Neural progenitor cell (in vitro differentiated cells): ENCODE data around the gene IL1RL1. TPM values are rescaled to one million over a fixed set of nuclear protein-coding genes. Genes with fewer than 3 reads are reported as not detected.

ENCODE experiments used
- DNase-seq: peaks from one replicate; pipeline ENCODE4 v3.0.0-alpha.2; 2016; ENCODE audit warnings: low spot score
- H2AFZ ChIP-seq: fragments of 200-600 bp; sonication (generic); replicated peaks from 2 replicates; pipeline ENCODE4 v1.6.1; 2016; ENCODE audit warnings: antibody characterized with exemption
- H3F3A ChIP-seq: fragments of 200-600 bp; sonication (generic); 2 replicates; pipeline ENCODE4 v1.6.1; 2016; ENCODE audit warnings: antibody characterized with exemption, low read depth
- H3K27ac ChIP-seq: fragments of 200-600 bp; sonication (generic); 2 replicates; pipeline ENCODE4 v1.5.1; 2016; ENCODE audit warnings: mild to moderate bottlenecking
- H3K27me3 ChIP-seq: fragments of 200-600 bp; sonication (generic); 2 replicates; pipeline ENCODE4 v1.6.1; 2016; ENCODE audit warnings: mild to moderate bottlenecking, moderate library complexity
- H3K36me3 ChIP-seq: fragments of 200-600 bp; sonication (generic); 2 replicates; pipeline ENCODE4 v1.5.1; 2016
- H3K4me1 ChIP-seq: fragments of 200-600 bp; sonication (generic); 2 replicates; pipeline ENCODE4 v1.6.1; 2016; ENCODE audit warnings: mixed run types
- H3K4me2 ChIP-seq: fragments of 200-600 bp; sonication (generic); 2 replicates; pipeline ENCODE4 v1.6.1; 2016
- H3K4me3 ChIP-seq: fragments of 200-600 bp; sonication (generic); 2 replicates; pipeline ENCODE4 v1.5.1; 2016
- H3K79me2 ChIP-seq: fragments of 200-600 bp; sonication (generic); 2 replicates; pipeline ENCODE4 v1.6.1; 2016; ENCODE audit warnings: low read depth
- H3K9ac ChIP-seq: fragments of 200-600 bp; sonication (generic); 2 replicates; pipeline ENCODE4 v1.6.1; 2016
- H3K9me3 ChIP-seq: fragments of 200-600 bp; sonication (generic); 2 replicates; pipeline ENCODE4 v1.5.1; 2016; ENCODE audit warnings: low read depth
- H4K20me1 ChIP-seq: fragments of 200-600 bp; sonication (generic); 2 replicates; pipeline ENCODE4 v1.6.1; 2016; ENCODE audit warnings: low read depth
- H3K27ac Mint-ChIP-seq: 3 replicates; pipeline ENCODE4 v1.8.0; 2021; ENCODE audit warnings: mixed read lengths
- H3K27me3 Mint-ChIP-seq: 2 replicates; pipeline ENCODE4 v1.8.0; 2022; ENCODE audit warnings: low read depth, mild to moderate bottlenecking, inconsistent platforms, moderate library complexity, mixed read lengths; ENCODE audit not compliant: insufficient read depth
- H3K36me3 Mint-ChIP-seq: 3 replicates; pipeline ENCODE4 v1.8.0; 2021; ENCODE audit warnings: mixed read lengths
- H3K4me1 Mint-ChIP-seq: 3 replicates; pipeline ENCODE4 v1.8.0; 2021; ENCODE audit warnings: mixed read lengths
- H3K4me3 Mint-ChIP-seq: 3 replicates; pipeline ENCODE4 v1.8.0; 2021; ENCODE audit warnings: mild to moderate bottlenecking, moderate library complexity, mixed read lengths
- H3K9me3 Mint-ChIP-seq: 3 replicates; pipeline ENCODE4 v1.8.0; 2020; ENCODE audit warnings: mixed read lengths
- EZH2 ChIP-seq: fragments of 200-600 bp; sonication (generic); IDR thresholded peaks from 2 replicates; pipeline ENCODE4 v1.6.1; 2017; ENCODE audit warnings: antibody characterized with exemption, mild to moderate bottlenecking, moderate library complexity
- EZH2phosphoT487 ChIP-seq: fragments of 200-600 bp; sonication (generic); IDR thresholded peaks from 2 replicates; pipeline ENCODE4 v1.6.1; 2017; ENCODE audit warnings: antibody characterized with exemption
- total RNA-seq: library from RNA; depleted of rRNA; stranded (reverse); fragments of >200 nt; gene quantifications from 2 replicates; pipeline ENCODE4 v1.2.3, GENCODE V29; 2015; ENCODE audit warnings: low replicate concordance
- TF ChIP-seq, protein P1 (sequence below): fragments of 200-600 bp; sonication (generic); IDR thresholded peaks from 2 replicates; pipeline ENCODE4 v1.5.1; 2017; ENCODE audit warnings: antibody characterized with exemption, mild to moderate bottlenecking

IL1RL1 gene
- total RNA-seq, 1 donor from 2014 or later: not detected

DNA sequence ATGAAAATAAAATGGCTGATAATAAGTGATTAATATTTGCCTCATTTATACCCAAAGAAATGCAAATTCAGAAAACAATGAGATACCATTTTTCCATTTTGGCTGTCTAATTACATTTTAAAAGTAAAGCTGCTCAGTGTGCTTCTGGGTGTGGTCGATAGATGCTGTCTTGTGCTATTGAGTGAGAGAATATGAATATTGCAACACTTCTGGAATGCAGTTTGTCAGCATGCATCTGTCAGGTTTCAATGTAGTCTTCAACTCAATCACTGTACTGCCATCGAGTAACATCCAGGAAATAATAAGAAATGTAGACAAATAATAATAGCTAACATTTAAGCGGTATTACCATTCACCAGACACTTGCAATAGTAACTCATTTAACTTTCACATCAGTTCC is 48.2 kb downstream of the IL1RL1 start:
- Mint-ChIP-seq H3K4me1 (peaks cover 2% of the 10 kb centered on the region), H3K4me3 (no peak overlapping the region), H3K36me3 (no peaks in the 10 kb centered on the region), H3K27me3 (peaks cover 7% of the 10 kb centered on the region), H3K27ac (no peak overlapping the region), H3K9me3 (no peaks in the 10 kb centered on the region)
- H3K79me2 ChIP-seq: no peaks in the 10 kb centered on the region
- peaks cover 42% of the 10 kb centered on the region for H3K27me3 ChIP-seq
- no peaks in the 10 kb centered on the region for H3F3A ChIP-seq
- H3K9me3 ChIP-seq: no peaks in the 10 kb centered on the region
- no peak overlapping the region for H3K27ac ChIP-seq
- TF ChIP-seq EZH2phosphoT487 (no peak), EZH2 (no peak)
- TF ChIP-seq, protein P1, sequence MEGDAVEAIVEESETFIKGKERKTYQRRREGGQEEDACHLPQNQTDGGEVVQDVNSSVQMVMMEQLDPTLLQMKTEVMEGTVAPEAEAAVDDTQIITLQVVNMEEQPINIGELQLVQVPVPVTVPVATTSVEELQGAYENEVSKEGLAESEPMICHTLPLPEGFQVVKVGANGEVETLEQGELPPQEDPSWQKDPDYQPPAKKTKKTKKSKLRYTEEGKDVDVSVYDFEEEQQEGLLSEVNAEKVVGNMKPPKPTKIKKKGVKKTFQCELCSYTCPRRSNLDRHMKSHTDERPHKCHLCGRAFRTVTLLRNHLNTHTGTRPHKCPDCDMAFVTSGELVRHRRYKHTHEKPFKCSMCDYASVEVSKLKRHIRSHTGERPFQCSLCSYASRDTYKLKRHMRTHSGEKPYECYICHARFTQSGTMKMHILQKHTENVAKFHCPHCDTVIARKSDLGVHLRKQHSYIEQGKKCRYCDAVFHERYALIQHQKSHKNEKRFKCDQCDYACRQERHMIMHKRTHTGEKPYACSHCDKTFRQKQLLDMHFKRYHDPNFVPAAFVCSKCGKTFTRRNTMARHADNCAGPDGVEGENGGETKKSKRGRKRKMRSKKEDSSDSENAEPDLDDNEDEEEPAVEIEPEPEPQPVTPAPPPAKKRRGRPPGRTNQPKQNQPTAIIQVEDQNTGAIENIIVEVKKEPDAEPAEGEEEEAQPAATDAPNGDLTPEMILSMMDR: no peak
- H3K4me3 ChIP-seq: no peak overlapping the region
- no peak overlapping the region for H3K4me2 ChIP-seq
- H3K36me3 ChIP-seq: no peaks in the 10 kb centered on the region
- no peak for DNase-seq
- no peaks in the 10 kb centered on the region for H4K20me1 ChIP-seq
- no peak overlapping the region for H3K9ac ChIP-seq
- no peak overlapping the region for H2AFZ ChIP-seq
- no peaks in the 10 kb centered on the region for H3K4me1 ChIP-seq

DNA sequence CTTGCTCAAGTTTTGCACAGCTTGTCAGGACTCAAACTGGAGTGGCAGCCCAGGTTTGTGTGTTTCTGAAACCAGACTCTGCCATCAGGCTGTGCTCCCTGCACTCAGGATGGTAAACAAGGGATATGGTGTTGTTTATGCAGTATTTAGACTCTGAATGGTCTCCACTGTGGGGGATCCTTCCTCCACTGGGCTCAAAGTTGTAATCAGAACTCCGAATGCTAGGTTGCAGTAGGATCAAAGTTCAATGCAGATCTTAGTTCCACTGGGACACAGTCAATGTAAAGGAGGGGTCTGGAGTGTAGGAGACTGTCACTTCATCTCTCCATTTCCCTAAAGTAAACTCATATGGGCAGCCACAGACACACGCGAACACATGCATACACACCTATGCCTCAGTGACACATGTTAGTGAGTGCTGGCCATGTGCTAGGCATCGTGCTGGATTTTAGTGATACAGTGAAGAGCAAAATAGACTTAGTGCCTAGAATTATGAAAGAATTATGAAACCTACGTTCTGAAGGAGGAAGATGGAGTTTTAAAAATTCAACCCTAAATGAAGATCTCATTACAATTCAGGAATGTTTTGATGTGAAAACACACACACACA is 50.4 kb downstream of the IL1RL1 start:
- Histone ChIP-seq H3F3A (no peaks in the 10 kb centered on the region), H3K79me2 (no peaks in the 10 kb centered on the region), H3K36me3 (no peaks in the 10 kb centered on the region), H4K20me1 (no peaks in the 10 kb centered on the region), H3K4me3 (no peak overlapping the region), H3K4me2 (no peak overlapping the region), H2AFZ (no peak overlapping the region), H3K27ac (no peak overlapping the region), H3K9me3 (peaks cover 6% of the 10 kb centered on the region), H3K9ac (no peak overlapping the region), H3K27me3 (peaks cover 20% of the 10 kb centered on the region), H3K4me1 (no peaks in the 10 kb centered on the region)
- H3K9me3 Mint-ChIP-seq: peaks cover 11% of the 10 kb centered on the region
- TF ChIP-seq EZH2phosphoT487: no peak
- peaks cover 2% of the 10 kb centered on the region for H3K27me3 Mint-ChIP-seq
- H3K36me3 Mint-ChIP-seq: no peaks in the 10 kb centered on the region
- DNase-seq: no peak
- no peak overlapping the region for H3K27ac Mint-ChIP-seq
- no peak overlapping the region for H3K4me3 Mint-ChIP-seq
- H3K4me1 Mint-ChIP-seq: no peaks in the 10 kb centered on the region

DNA sequence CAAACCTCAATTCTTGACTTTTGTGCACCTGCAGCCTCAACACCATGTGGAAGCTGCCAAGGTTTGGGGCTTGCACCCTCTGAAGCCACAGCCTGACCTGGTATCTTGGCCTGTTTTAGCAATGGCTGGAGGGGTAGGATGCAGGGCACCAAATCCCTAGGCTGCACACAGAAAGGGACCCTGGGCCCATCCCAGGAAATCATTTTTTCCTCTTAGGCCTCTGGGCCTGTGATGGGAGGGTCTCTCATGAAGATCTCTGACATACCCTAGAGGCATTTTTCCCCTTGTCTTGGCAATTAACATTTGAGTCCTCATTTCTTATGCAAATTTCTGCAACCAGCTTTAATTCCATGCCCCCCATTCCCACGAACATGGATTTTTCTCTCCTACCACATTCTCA is 54.4 kb downstream of the IL1RL1 start:
- H4K20me1 ChIP-seq: no peaks in the 10 kb centered on the region
- TF ChIP-seq, protein P1: no peak
- no peak for TF ChIP-seq EZH2phosphoT487
- TF ChIP-seq EZH2: no peak
- H3K9ac ChIP-seq: no peak overlapping the region
- no peaks in the 10 kb centered on the region for H3K36me3 ChIP-seq
- no peaks in the 10 kb centered on the region for H3F3A ChIP-seq
- Mint-ChIP-seq H3K36me3 (no peaks in the 10 kb centered on the region), H3K27ac (no peak overlapping the region), H3K9me3 (peaks cover 13% of the 10 kb centered on the region), H3K4me1 (no peaks in the 10 kb centered on the region), H3K4me3 (no peak overlapping the region), H3K27me3 (peaks cover 5% of the 10 kb centered on the region)
- H3K4me3 ChIP-seq: no peak overlapping the region
- H3K27ac ChIP-seq: no peak overlapping the region
- H3K4me1 ChIP-seq: no peaks in the 10 kb centered on the region
- no peaks in the 10 kb centered on the region for H3K79me2 ChIP-seq
- no peak overlapping the region for H2AFZ ChIP-seq
- no peaks in the 10 kb centered on the region for H3K27me3 ChIP-seq
- DNase-seq: no peak
- peaks cover 6% of the 10 kb centered on the region for H3K9me3 ChIP-seq
- no peak overlapping the region for H3K4me2 ChIP-seq

DNA sequence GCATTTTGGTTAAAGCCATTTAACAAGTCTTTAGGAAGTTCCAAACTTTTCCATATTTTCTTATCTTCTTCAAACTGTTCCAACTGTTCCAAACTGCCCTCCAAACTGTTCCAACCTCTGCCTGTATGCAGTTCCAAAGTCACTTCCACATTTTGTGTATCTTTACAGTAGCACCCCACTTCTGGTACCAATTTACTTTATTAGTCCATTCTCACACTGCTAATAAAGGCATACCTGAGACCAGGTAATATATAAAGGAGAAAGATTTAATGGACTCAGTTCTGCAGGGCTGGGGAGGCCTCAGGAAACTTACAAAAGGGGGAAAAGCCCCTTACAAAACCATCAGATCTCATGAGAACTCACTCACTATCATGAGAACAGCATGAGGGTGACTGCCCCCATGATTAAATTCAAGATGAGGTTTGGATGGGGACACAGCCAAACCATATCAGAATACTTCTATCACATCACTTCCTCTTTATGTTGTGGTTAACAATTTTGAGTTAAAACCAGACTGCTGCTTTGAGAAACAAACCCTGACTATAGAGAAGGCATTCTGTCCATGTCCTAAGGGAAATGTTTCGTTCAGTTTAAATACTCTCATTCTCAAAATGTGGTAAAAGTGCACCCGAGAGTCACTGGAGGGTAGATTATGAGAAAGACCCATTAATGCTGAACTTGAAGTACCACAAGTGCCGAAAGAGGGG is 55.2 kb downstream of the IL1RL1 start:
- Histone ChIP-seq H2AFZ (no peak overlapping the region), H3K9ac (no peak overlapping the region), H3K4me2 (no peak overlapping the region), H3K27me3 (no peaks in the 10 kb centered on the region), H3K79me2 (no peaks in the 10 kb centered on the region), H3K4me3 (no peak overlapping the region), H3K4me1 (no peaks in the 10 kb centered on the region), H3K9me3 (peaks cover 6% of the 10 kb centered on the region), H3F3A (no peaks in the 10 kb centered on the region), H4K20me1 (no peaks in the 10 kb centered on the region), H3K27ac (no peak overlapping the region), H3K36me3 (no peaks in the 10 kb centered on the region)
- peaks cover 13% of the 10 kb centered on the region for H3K9me3 Mint-ChIP-seq
- H3K36me3 Mint-ChIP-seq: no peaks in the 10 kb centered on the region
- H3K4me1 Mint-ChIP-seq: no peaks in the 10 kb centered on the region
- no peak for DNase-seq
- TF ChIP-seq, protein P1: no peak
- TF ChIP-seq EZH2phosphoT487 (no peak), EZH2 (no peak)
- H3K27ac Mint-ChIP-seq: no peak overlapping the region
- peaks cover 5% of the 10 kb centered on the region for H3K27me3 Mint-ChIP-seq
- no peak overlapping the region for H3K4me3 Mint-ChIP-seq
